GM12892 (cell line): Measurements from ENCODE around the gene UBE2D4.
"Not testable (repeated sequence)": the region's sequence is repeated elsewhere in the genome, so short reads cannot be mapped to it uniquely, and the experiment has no call there.

Source experiments
- POLR2A ChIP-seq: IDR thresholded peaks from 2 replicates; pipeline ENCODE4 v1.6.1; 2011; ENCODE audit warnings: low read depth, low read length, control low read depth
- POLR2AphosphoS5 ChIP-seq: IDR thresholded peaks from 2 replicates; pipeline ENCODE4 v1.6.1; 2011; ENCODE audit warnings: low read depth, low read length, control low read depth
- TAF1 ChIP-seq: IDR thresholded peaks from 2 replicates; pipeline ENCODE4 v1.6.1; 2011; ENCODE audit warnings: low read depth, mild to moderate bottlenecking, control low read depth, low read length, borderline replicate concordance

DNA sequence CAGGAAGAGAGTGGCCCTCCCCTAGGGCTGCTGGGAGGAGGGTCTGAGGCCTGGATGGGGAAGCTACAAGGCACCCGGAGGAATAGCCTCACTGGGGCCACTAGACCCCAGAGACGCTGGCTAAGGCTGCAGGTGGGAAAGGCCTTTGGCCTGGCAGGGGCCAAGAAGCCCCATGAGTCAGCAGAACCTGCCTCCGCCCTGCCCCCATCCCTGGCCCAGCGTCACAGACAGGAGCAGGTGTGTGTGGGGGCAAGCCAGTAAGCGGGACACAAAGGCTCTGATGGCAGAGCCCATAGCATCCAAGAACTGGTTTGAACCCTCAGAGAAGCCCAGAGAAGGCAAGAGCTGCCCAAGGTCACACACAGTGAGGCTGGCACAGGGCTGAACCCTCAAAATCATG, 44.5 kb downstream of the UBE2D4 start:
- TF ChIP-seq POLR2A, POLR2AphosphoS5, TAF1: not testable (repeated sequence)
